HG02870 (cell line): ENCODE data around the gene COPS3.

Experiments
- ATAC-seq: cut with Tn5 transposase; IDR thresholded peaks from one replicate; pipeline ENCODE4 v1.9.1; 2021; ENCODE audit warnings: mild to moderate bottlenecking, moderate library complexity; ENCODE audit not compliant: unreplicated experiment

Gene COPS3

GRCh38 chr17:17196776-17197175 is 84.3 kb downstream of the COPS3 start:
- no peak for ATAC-seq
